ENCODE data around the gene DIDO1.

The DIDO1 gene

DNA sequence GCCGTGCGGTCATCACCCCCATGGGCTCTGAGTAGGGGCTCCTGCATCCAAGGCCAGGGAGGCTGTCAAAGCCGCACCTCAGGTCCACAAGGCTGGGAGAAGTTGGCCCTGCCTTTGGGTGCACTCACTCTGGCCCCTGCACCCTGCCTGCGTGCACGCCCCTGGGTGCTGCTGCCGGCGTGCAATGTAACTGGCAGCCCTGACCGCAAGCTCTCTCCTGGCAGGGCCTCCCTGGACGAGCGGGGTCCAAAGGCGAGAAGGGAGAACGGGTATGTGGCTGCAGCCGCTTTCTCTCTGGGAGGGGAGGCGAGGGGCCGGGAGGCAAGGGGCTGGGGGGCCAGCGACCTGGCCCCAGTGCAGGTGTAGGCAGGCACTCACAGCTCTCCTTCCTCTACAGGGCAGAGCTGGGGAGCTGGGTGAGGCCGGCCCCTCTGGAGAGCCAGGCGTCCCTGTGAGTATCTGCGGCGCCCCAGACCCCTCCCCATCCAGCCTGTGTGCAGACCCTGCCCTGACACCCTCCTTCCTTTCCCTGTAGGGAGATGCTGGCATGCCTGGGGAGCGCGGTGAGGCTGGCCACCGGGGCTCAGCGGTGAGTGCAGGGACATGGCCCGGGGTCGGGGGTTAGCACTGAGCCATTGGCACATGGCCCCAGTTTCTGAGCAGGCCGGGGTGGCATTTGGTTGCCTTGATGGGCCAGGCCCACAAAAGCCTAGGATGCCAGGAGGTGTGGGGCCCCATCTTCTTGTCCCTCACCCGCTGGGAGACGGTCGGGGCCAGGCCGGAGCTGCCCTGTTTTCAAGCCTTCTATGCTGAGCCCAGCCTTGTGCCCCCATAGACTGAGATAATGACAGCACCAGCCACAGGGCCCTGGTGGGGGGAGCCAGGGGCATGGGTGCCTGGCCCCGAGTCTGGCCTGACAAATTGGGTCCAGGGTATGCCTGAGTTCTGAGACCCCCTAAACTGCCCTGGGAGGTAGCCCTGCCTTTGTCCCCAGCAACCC lies 96.8 kb downstream of the DIDO1 start:
- DNase-seq = peak; percentile 45

DNA sequence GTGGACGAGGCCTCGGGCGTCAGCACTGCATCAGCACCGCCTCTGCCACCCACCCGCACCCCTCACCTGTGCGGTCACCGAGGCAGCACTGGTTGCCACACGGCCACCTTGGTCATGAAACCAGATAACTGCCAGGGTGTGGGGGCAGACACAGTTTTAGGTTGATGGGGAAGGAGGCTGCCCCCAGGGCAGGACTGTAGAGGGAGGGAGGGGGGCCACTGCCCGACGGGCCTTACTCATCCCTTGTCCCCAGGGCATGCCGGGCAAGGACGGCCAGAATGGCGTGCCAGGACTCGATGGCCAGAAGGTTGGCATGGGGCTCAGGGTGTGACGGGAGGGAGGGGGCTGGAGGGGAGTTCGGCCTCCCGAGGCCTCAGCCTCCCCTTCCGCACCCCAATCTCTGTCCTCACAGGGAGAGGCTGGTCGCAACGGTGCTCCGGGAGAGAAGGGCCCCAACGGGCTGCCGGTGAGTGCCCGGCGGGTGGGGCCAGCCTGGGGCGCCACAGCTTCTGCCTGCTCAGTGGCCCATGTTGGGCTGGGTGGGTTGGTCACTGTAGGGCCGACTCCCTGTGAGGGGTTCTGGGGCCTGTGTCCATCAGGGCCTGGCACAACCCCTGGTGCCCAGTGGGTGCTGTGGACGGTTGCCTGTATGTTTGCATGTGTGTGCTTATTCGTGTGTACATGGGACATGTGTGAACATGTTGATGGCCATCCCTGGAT lies 97.6 kb downstream of the DIDO1 start:
- DNase-seq = peak; percentile 30

DNA sequence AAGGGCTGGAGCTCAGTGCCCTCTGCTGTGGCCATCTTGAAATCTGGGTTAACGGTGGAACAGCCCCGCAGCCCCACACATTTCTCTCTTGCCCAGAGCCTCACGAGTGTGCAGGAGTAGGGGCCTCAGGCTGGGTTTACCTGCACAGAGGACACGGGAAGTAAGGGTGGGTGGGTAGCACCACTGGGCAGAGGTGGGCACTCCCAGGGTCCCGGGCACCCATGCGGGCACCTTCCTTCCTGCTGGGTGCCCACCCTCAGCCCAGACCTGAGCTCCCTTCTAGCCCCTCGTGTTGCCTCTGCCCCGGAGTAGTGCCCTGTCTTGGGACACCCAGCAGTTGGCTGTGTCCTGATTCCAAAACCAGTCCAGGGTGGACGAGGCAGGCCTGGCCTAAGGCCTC lies 98.3 kb downstream of the DIDO1 start:
- DNase-seq = no peak
